Epithelial cell of prostate (primary cell): ENCODE data around the gene NPL.

Experiments used
- DNase-seq: peaks from one replicate; pipeline ENCODE4 v3.0.0-alpha.2; 2011; ENCODE audit warnings: low read depth, low spot score
- H3K27ac ChIP-seq: fragments of 450-650 bp; 2 replicates; pipeline ENCODE4 v1.5.1; 2017; ENCODE audit warnings: mild to moderate bottlenecking

The NPL gene

GRCh38 chr1:182789138-182790076 is at the start of gene NPL:
Gene NPL (plus strand): TSS chr1:182789773. CDS start chr1:182794372, 4,599 bp downstream.
- DNase-seq = no peak
- no peak within 1 kb of the TSS for H3K27ac ChIP-seq

- no peak for DNase-seq
- H3K27ac ChIP-seq = no peak overlapping the region
These were observed 49.5 kb upstream of the NPL start for GRCh38 chr1:182740120-182740519.

DNA sequence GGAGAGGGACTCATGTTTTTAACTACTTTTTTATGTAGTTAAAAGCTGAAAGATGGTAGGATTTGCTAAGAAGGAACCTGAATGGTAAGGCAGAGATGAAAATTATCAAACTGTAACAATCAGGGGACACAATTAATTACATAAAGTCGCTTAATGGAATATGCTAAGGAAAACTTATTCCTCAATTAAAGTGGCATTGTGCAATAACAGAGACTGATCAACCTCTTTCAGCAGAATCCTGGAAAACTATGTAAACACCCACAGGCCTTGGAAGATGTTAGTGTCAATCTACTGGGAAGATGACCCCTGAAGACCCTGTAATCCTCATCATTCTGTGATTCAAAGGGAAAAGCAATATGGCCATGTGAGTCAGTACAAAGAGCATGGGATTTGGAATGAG is 46.8 kb upstream of the NPL start:
- no peak for DNase-seq
- H3K27ac ChIP-seq = no peak overlapping the region

- H3K27ac ChIP-seq = no peak overlapping the region
- DNase-seq = no peak
These were observed 37.2 kb upstream of the NPL start for GRCh38 chr1:182752077-182752988.

DNA sequence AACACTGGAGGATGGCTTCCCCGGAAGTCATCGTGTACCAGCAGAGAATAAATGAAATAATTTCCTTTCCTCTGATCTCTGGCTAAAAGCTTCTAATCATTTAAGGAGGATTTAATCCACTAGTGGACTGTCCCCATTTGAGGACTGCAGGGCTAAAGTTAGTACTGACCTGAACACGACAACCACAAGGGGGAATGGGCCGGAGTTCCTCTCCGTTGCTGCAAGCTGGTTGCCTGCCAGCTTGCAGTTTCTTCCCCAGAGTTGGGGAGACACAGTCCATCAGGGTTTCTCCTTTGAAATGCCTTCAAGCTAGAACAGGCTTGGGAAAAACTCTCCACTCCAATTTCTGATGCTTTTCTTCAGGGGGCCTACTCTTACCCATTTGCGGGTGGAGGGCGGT is 35.5 kb upstream of the NPL start:
- no peak for DNase-seq
- H3K27ac ChIP-seq = no peak overlapping the region

DNA sequence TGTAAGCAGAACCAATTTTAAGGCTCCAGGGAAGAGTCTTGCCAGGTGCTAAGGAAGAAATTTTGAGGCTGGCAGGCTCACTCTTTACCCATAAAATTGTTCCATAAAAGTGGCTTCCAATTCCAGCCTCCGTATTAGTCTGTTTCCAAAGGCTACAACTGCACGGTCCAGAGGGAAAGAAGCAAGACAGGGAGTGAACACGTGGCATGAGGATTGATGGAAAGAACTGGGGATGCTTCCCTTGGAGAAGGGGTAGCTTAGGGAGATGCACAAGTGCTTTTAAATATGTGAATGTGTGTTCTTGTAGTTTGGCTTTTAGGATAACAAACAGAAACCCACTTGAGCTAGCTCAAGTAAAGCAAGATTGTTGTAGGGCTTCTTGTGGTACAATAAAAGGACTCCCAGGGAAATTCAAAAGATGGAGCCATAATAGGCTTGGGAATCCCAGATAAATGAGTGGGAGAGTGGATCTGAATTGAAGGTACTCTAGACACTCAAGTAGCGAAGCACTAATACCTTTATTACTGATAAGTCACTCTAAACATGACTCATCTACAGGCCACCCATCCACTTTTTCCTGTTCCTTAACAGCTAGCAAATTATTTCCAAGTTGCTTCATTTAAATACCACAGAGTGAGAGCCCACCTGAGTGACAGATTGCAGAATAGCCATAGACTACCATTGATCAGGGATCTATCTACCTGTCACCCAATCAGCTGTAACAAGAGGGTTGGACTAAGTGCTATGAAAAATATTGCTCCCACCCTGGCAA is 34.8 kb upstream of the NPL start:
- DNase-seq = no peak
- no peak overlapping the region for H3K27ac ChIP-seq

DNA sequence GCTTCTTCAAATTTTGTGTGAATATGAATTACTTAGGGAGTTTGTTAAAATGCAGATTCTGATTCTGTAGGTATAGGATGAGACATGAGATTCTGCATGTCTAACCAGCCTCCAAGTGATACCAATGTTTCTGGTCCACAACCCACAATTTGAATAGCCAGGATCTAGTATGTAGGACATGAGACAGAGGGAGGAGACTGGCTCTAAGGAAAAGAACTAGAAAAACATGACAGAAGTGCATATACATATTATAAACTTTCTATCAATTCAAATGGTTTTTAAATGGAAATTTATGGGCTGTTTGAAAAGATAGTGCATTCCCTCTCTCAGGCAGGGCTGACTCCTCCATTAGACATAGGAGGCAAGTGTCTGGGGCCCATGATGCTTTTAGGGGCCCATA is 33.9 kb upstream of the NPL start:
- H3K27ac ChIP-seq = no peak overlapping the region
- no peak for DNase-seq

- no peak for DNase-seq
- H3K27ac ChIP-seq = no peak overlapping the region
These were observed 33.1 kb upstream of the NPL start for GRCh38 chr1:182756423-182756822.

- no peak for DNase-seq
- H3K27ac ChIP-seq = no peak overlapping the region
These were observed 27.9 kb upstream of the NPL start for GRCh38 chr1:182761396-182762395.

GRCh38 chr1:182762536-182762935 is 27.0 kb upstream of the NPL start:
- DNase-seq = no peak
- no peak overlapping the region for H3K27ac ChIP-seq

- no peak overlapping the region for H3K27ac ChIP-seq
- no peak for DNase-seq
These were observed 25.4 kb upstream of the NPL start for GRCh38 chr1:182764029-182764727.

DNA sequence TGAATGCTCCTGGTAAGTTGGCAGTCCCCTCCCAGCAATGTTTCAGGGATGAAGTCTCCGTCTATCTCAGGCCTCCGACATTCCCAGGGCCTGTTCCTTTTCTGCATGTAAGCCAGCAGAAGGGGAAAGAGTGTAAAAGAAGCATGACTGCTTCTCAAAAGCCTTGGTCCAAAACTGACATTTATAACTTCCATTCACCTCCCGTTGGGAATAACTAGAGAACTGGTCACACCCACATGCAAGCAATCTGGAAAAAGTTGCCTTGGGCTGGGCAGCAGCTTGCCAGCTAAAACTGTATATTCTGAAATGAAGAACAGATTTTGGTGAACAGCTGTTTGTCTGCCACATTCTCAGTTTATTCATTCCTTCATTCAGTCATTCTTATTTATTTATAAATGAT is 24.2 kb upstream of the NPL start:
- H3K27ac ChIP-seq = no peak overlapping the region
- no peak for DNase-seq

DNA sequence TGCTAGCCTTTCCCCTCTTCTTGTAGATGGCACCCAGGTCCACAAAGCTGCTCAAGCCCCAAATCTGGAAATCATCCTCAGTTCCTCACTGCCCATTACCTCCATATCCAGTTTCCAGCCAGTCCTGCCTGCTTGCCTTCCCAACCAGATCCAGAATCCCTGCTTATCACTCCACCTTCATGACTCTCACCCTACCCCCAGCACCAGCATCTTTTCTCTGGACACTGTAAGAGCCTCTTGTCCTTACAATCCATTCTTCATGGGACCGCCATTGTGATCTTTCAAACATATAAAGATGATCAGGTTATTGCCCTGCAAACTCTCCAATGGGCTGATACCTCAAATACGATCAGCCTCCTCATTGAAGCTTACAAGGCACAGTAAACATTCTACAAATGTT is 23.5 kb upstream of the NPL start:
- no peak overlapping the region for H3K27ac ChIP-seq
- DNase-seq = no peak

GRCh38 chr1:182766881-182767645 is 22.5 kb upstream of the NPL start:
- no peak for DNase-seq
- no peak overlapping the region for H3K27ac ChIP-seq

DNA sequence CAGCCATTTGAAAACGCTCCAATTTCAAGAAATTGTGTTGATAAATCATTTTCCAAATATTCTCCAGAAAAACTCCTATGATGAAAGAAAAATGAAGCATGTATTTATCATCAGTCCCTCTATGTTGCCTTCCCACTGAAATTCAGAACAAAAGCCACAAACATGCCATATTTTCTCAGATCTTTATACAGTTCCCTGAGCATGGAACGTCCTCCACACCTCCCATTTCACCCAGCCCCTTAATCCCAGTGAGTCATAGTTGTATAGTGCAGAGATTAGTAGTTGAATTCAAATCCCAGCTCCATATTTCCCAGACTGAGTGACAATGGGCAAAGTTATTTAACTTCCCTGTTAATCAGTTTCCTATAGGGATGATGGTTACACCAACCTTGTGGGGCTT is 20.6 kb upstream of the NPL start:
- no peak overlapping the region for H3K27ac ChIP-seq
- DNase-seq = no peak

DNA sequence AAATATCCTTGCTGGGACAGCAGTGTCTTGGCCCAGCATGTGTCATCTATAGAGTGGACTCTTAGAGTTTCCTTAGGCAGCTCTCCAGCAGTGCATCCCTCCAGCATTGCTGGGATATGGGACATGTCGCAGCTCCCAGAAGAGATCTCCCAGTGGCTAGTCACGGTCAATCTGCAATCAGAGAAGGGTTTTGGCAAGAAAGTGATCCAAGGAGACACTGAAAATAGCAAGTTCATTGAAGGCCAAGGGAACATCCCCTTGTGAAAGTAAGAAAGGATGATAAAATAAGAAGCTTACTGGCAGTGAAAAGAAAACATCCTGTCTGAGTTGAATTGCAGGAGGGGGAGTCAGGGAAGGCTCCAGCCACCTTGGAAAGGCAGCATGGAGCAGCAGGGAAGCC is 19.3 kb upstream of the NPL start:
- DNase-seq = no peak
- H3K27ac ChIP-seq = no peak overlapping the region

DNA sequence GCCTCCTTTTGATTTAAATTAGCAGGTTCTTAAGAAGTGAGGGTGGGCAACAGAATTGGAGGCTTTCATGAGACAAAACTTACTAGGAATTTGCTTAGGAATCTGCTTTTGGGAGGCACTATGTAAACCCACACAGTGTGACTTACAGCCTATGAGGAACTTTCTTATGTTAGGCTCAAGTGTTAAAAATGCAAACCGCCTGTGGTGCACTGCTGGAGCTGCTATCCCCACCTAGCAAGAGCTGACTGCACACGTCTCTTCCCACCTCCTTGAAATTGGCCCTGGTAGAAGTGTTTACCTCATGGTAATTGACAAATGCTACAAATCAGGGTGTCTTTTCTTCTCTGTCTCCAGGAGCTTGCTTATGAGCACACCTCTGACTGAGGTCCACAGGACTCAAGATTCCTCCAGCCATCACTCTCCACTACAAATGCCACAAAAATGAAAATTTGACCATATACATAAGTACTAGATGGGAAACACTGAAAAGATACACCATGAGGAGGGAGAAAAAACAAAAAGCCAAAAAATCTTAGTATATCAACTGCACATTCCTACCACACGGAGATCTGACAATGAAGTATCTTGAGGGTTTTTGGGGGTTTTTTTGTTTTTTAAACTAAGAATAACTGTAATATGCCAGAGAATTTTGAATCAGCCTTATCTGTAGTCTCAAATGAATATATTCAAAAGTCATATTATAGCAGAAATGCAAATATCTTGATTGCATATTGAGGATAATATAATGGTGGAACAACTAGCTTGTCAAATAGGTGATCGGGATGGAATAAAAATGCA is 18.2 kb upstream of the NPL start:
- DNase-seq = no peak
- H3K27ac ChIP-seq = no peak overlapping the region
